ENCODE data around the gene SLCO2A1. TPM values are rescaled to one million over a fixed set of nuclear protein-coding genes. Genes with fewer than 3 reads are reported as not detected.

Gene SLCO2A1
- total and polyA plus RNA-seq, 4 donors = 1.8 to 13.2 (median 8.1) TPM

DNA sequence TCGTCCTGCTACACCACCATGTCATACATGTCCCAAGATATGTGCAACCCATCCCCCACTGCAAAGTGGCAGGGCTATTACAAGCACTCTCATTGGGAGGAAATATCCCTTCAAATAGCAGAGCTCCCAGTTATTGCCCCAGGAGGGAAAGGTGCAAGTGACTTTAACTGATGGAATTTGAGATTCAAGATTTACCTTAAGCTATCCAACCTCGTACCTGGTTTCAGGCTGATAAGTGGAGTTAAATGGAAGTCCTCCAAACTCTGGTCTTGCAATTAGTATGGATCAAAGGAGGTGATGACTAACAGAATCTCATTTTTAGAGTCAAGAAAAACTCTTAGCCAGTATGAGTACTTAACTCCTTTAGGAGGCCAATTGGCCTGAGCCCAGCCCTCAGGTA is 2.1 kb downstream of the SLCO2A1 start:
- H3K27me3 ChIP-seq (ENCODE audit: control insufficient read depth, insufficient read depth, low read length) = peaks cover 23% of the 10 kb centered on the region
- no peak for DNase-seq (ENCODE audit: low read depth in 4 of 6, low spot score in 6 of 6)

DNA sequence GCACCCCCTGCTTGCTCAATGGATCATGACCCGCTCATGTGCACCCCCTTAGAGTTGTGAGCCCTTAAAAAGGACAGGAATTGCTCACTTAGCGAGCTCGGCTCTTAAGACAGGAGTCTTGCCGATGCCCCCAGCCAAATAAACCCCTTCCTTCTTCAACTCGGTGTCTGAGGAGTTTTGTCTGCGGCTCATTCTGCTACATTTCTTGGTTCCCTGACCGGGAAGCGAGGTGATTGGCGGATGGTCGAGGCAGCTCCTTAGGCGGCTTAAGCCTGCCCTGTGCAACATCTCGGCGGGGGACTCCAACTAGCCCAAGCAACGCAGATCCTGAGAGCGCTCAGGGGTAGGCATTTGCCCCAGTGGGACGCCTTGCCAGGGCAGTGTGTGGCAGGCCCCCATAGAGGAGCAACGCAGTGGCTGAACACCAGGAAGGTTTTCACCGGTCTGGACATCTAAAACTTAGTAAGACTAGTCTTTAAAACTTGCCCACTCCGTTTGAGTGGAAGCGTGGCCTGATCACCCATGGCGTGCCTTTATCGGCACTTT is 9.5 kb downstream of the SLCO2A1 start:
- no peaks in the 10 kb centered on the region for H3K9me3 ChIP-seq (ENCODE audit: control insufficient read depth, insufficient read depth, low read length)
- WGBS (ENCODE audit: insufficient coverage) = 96% methylated on average over 21 of the region's 22 CpGs
- no peak for DNase-seq (ENCODE audit: low read depth in 4 of 6, low spot score in 6 of 6)

More for the DNA sequence above, 2.1 kb downstream of the SLCO2A1 start:
- Histone ChIP-seq H3K4me3 (ENCODE audit: low read depth, low read length) (no peak overlapping the region), H3K9me3 (ENCODE audit: control insufficient read depth, insufficient read depth, low read length) (no peaks in the 10 kb centered on the region), H3K27ac (ENCODE audit: low read depth, low read length) (no peak overlapping the region), H3K4me1 (ENCODE audit: control insufficient read depth, insufficient read depth, low read length) (peaks cover 13% of the 10 kb centered on the region), H3K36me3 (ENCODE audit: control insufficient read depth, insufficient read depth, low read length) (no peaks in the 10 kb centered on the region)
- 60% methylated on average over 1 of the region's 2 CpGs for WGBS (ENCODE audit: insufficient coverage)

DNA sequence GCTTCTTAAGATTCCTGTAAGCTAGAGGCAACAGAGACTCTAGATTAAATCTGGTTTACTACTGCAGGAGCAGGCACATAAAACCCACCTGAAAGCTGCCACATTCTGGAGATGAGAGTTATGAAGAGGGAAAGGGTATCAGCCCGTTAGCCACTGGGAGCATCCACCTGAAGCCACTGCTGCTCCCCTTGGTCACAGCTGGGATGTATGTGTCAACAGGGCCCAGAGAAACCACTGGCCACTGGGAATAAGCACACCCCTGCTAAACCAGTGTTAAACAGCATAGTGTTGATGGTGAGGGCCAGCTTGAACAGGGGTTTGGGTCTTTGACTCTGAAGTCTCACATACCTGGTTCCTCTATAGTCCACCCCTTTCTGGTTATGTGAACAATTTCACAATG is 10.9 kb downstream of the SLCO2A1 start:
- no peak overlapping the region for H3K4me3 ChIP-seq (ENCODE audit: low read depth, low read length)
- 100% methylated on average over 1 of the region's 1 CpG for WGBS (ENCODE audit: insufficient coverage)

More for the DNA sequence above, 9.5 kb downstream of the SLCO2A1 start:
- H3K4me3 ChIP-seq (ENCODE audit: low read depth, low read length) = no peak overlapping the region
- no peaks in the 10 kb centered on the region for H3K4me1 ChIP-seq (ENCODE audit: control insufficient read depth, insufficient read depth, low read length)
- H3K27me3 ChIP-seq (ENCODE audit: control insufficient read depth, insufficient read depth, low read length) = no peaks in the 10 kb centered on the region
- H3K36me3 ChIP-seq (ENCODE audit: control insufficient read depth, insufficient read depth, low read length) = no peaks in the 10 kb centered on the region
- no peak overlapping the region for H3K27ac ChIP-seq (ENCODE audit: low read depth, low read length)

DNA sequence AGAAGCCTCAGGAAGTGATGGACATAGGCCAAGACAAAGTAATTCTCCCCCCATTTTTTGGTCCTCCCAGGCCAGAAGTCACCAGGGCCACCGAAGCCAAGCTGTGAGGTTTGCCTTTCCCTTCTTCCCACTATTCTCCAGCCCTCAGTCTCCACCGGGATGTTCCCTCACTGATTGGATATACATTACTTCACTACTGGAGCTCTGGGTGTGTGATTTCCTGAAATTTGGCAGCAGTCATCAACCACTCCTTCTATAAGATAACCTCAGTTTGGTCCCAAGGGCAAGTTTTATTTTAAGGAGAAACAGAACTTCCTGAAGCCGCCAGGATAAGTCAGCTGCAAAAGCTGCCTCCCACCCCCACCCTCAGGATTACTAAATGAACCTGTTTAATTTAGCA is 11.3 kb downstream of the SLCO2A1 start:
- Histone ChIP-seq H3K36me3 (ENCODE audit: control insufficient read depth, insufficient read depth, low read length) (no peaks in the 10 kb centered on the region), H3K27ac (ENCODE audit: low read depth, low read length) (no peak overlapping the region), H3K27me3 (ENCODE audit: control insufficient read depth, insufficient read depth, low read length) (no peaks in the 10 kb centered on the region), H3K4me3 (ENCODE audit: low read depth, low read length) (no peak overlapping the region), H3K4me1 (ENCODE audit: control insufficient read depth, insufficient read depth, low read length) (no peaks in the 10 kb centered on the region), H3K9me3 (ENCODE audit: control insufficient read depth, insufficient read depth, low read length) (no peaks in the 10 kb centered on the region)
- 63% methylated on average over 1 of the region's 3 CpGs for WGBS (ENCODE audit: insufficient coverage)
- peak in 1 of 6 donors; percentile 43 for DNase-seq (ENCODE audit: low read depth in 4 of 6, low spot score in 6 of 6)

More for the DNA sequence above, 10.9 kb downstream of the SLCO2A1 start:
- Histone ChIP-seq H3K4me1 (ENCODE audit: control insufficient read depth, insufficient read depth, low read length) (no peaks in the 10 kb centered on the region), H3K36me3 (ENCODE audit: control insufficient read depth, insufficient read depth, low read length) (no peaks in the 10 kb centered on the region), H3K27ac (ENCODE audit: low read depth, low read length) (no peak overlapping the region), H3K27me3 (ENCODE audit: control insufficient read depth, insufficient read depth, low read length) (no peaks in the 10 kb centered on the region), H3K9me3 (ENCODE audit: control insufficient read depth, insufficient read depth, low read length) (no peaks in the 10 kb centered on the region)
- DNase-seq (ENCODE audit: low read depth in 4 of 6, low spot score in 6 of 6) = no peak

DNA sequence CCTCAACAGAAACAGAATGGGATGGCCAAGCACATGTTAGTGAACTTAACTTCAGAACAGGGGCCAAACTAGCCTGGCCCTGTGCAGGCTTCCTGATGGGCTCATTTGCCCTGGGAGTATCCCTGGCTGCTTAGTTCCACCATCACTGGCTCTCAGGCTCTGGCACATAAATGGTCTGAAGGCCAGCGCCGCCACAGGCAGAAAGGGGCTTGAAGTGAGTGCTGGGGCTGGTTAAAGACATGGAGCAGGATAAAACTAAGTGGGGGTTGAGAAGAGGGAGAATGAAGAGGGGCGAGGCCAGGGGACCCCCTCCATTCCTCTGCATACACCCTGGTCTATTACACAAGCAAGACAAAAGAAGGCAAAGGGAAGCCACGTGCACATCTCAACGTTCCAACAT is 12.2 kb downstream of the SLCO2A1 start:
- H3K9me3 ChIP-seq (ENCODE audit: control insufficient read depth, insufficient read depth, low read length) = no peaks in the 10 kb centered on the region
- H3K4me3 ChIP-seq (ENCODE audit: low read depth, low read length) = no peak overlapping the region
- H3K27ac ChIP-seq (ENCODE audit: low read depth, low read length) = no peak overlapping the region
- no peaks in the 10 kb centered on the region for H3K4me1 ChIP-seq (ENCODE audit: control insufficient read depth, insufficient read depth, low read length)
- no peak for DNase-seq (ENCODE audit: low read depth in 4 of 6, low spot score in 6 of 6)
- H3K36me3 ChIP-seq (ENCODE audit: control insufficient read depth, insufficient read depth, low read length) = no peaks in the 10 kb centered on the region
- no peaks in the 10 kb centered on the region for H3K27me3 ChIP-seq (ENCODE audit: control insufficient read depth, insufficient read depth, low read length)
- no CpG with 5 or more reads among the region's 5 CpGs for WGBS (ENCODE audit: insufficient coverage)

DNA sequence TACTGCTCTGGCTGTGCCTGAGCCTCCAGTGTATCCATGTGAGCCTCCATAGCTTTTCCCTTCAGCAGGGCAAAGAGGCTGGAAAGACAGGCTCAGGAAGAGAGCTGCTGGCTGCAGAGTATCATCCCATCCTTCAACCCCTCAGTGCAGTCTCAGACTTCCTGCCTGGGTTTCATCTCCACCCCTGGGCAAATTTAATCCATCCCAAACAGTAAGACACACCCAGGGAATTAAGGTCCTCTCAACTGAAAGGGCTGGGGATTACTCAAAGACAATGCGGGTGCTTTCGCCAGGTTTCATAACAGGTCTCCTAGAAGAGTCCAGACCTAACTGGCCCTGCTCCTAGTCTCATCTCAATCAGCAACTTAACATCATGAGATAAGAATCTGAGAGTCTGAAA is 15.5 kb downstream of the SLCO2A1 start:
- H3K4me1 ChIP-seq (ENCODE audit: control insufficient read depth, insufficient read depth, low read length) = no peaks in the 10 kb centered on the region
- H3K9me3 ChIP-seq (ENCODE audit: control insufficient read depth, insufficient read depth, low read length) = no peaks in the 10 kb centered on the region
- no peaks in the 10 kb centered on the region for H3K27me3 ChIP-seq (ENCODE audit: control insufficient read depth, insufficient read depth, low read length)
- no peaks in the 10 kb centered on the region for H3K36me3 ChIP-seq (ENCODE audit: control insufficient read depth, insufficient read depth, low read length)
- DNase-seq (ENCODE audit: low read depth in 4 of 6, low spot score in 6 of 6) = no peak
- WGBS (ENCODE audit: insufficient coverage) = 100% methylated on average over 2 of the region's 2 CpGs
- no peak overlapping the region for H3K4me3 ChIP-seq (ENCODE audit: low read depth, low read length)
- no peak overlapping the region for H3K27ac ChIP-seq (ENCODE audit: low read depth, low read length)

DNA sequence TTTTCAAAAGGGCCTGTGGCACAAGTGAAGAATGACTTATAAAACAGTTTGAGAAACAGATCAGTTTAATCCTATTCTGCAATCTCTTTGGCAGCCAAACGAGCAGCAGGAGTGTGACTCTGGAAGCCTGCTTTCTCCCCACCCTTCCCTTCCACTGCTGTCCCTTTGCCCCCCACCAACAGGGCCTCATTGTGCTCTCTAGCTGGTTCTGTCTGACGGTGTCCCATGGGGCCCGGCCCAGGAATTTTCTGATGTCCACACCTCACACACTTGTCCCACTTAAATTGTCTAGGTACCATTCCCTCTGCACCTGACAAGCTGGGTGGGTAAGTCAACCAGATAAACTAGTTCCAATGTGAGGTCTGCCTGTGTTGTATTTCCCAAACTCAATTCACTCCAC is 16.4 kb downstream of the SLCO2A1 start:
- Histone ChIP-seq H3K36me3 (ENCODE audit: control insufficient read depth, insufficient read depth, low read length) (no peaks in the 10 kb centered on the region), H3K4me3 (ENCODE audit: low read depth, low read length) (no peak overlapping the region), H3K27ac (ENCODE audit: low read depth, low read length) (no peak overlapping the region), H3K9me3 (ENCODE audit: control insufficient read depth, insufficient read depth, low read length) (no peaks in the 10 kb centered on the region), H3K27me3 (ENCODE audit: control insufficient read depth, insufficient read depth, low read length) (no peaks in the 10 kb centered on the region), H3K4me1 (ENCODE audit: control insufficient read depth, insufficient read depth, low read length) (no peaks in the 10 kb centered on the region)
- 60% methylated on average over 3 of the region's 3 CpGs for WGBS (ENCODE audit: insufficient coverage)
- DNase-seq (ENCODE audit: low read depth in 4 of 6, low spot score in 6 of 6) = no peak

DNA sequence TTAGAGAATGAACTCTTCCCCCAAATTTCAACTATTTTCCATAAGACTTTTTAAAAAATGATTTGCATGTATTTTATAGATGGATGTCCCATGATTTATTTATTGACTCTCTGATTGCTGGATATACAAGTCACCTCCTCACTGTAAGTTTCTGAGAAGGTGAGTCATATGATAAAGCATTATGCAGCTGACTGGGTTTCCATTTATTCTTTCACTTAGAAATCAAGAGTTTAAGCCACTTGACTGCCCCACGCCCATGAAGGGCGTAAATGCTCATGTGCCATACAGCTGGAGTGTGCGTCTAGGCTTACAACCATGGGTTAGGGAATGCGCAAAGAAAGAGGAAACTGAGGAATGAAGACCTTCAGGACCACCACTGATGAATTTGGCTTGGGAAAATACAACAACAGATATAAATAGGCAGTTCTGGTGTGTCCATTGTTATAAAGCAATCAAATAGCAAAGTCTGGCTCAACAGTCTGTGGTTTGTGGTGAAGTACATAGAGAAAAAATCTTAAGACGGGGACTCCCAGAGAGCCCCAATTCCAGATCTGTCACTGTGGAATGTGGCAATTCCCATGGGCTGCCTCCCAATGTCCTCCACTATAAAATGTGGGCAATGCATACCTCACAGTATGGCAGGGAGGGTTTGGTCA is 20.3 kb downstream of the SLCO2A1 start:
- no peak for DNase-seq (ENCODE audit: low read depth in 4 of 6, low spot score in 6 of 6)
- Histone ChIP-seq H3K27ac (ENCODE audit: low read depth, low read length) (no peak overlapping the region), H3K36me3 (ENCODE audit: control insufficient read depth, insufficient read depth, low read length) (no peaks in the 10 kb centered on the region), H3K27me3 (ENCODE audit: control insufficient read depth, insufficient read depth, low read length) (no peaks in the 10 kb centered on the region), H3K4me1 (ENCODE audit: control insufficient read depth, insufficient read depth, low read length) (no peaks in the 10 kb centered on the region), H3K9me3 (ENCODE audit: control insufficient read depth, insufficient read depth, low read length) (no peaks in the 10 kb centered on the region), H3K4me3 (ENCODE audit: low read depth, low read length) (no peak overlapping the region)
- WGBS (ENCODE audit: insufficient coverage) = no CpG with 5 or more reads among the region's 5 CpGs

DNA sequence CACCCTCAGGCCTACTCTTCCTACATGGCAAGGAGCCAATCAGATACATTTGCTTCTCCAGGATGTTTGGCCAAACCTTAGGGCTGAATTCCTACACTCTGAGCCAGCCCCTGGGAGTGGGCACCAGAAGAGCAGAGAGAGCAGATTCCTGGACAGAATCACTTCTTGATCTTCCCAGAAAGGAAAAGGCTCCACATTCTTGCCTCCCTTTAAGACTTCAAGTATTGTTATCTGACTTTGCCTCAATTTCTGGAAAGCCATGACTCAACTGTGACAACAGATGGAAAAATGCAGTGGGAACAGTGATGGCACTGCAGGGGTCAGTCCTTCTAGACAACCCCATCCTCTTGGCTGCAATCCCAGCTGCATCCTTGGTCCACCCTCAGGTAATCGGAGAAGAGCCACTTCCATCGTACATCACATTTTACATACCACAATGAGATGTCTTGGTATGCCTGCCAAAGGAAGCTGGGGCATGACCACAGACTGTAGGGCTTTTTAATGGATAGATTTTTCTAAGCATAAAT is 21.0 kb downstream of the SLCO2A1 start:
- no peaks in the 10 kb centered on the region for H3K9me3 ChIP-seq (ENCODE audit: control insufficient read depth, insufficient read depth, low read length)
- no peak for DNase-seq (ENCODE audit: low read depth in 4 of 6, low spot score in 6 of 6)
- H3K27ac ChIP-seq (ENCODE audit: low read depth, low read length) = no peak overlapping the region
- H3K27me3 ChIP-seq (ENCODE audit: control insufficient read depth, insufficient read depth, low read length) = no peaks in the 10 kb centered on the region
- H3K4me3 ChIP-seq (ENCODE audit: low read depth, low read length) = no peak overlapping the region
- H3K36me3 ChIP-seq (ENCODE audit: control insufficient read depth, insufficient read depth, low read length) = no peaks in the 10 kb centered on the region
- no CpG with 5 or more reads among the region's 2 CpGs for WGBS (ENCODE audit: insufficient coverage)
- H3K4me1 ChIP-seq (ENCODE audit: control insufficient read depth, insufficient read depth, low read length) = no peaks in the 10 kb centered on the region

DNA sequence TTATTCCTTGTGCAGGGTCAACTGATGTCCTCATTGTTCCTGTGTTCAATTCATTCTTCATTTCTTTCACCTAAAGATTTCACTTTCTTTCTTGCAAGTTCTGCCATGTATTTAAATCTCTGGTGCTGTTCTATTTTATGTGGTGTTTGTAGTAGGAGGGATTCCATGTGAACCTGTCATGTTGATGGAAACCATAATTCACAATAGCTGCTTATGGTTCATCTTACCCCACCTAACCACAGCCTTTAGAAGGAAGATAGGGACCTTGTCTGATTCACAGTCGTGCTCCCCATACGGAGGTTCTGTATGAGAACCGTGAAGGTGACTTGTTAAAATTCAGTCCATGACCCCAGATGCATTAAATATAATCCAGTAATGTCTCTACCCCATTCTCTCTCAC is 21.9 kb downstream of the SLCO2A1 start:
- peaks cover 2% of the 10 kb centered on the region for H3K9me3 ChIP-seq (ENCODE audit: control insufficient read depth, insufficient read depth, low read length)
- no peaks in the 10 kb centered on the region for H3K4me1 ChIP-seq (ENCODE audit: control insufficient read depth, insufficient read depth, low read length)
- H3K4me3 ChIP-seq (ENCODE audit: low read depth, low read length) = no peak overlapping the region
- no peak overlapping the region for H3K27ac ChIP-seq (ENCODE audit: low read depth, low read length)
- H3K36me3 ChIP-seq (ENCODE audit: control insufficient read depth, insufficient read depth, low read length) = no peaks in the 10 kb centered on the region
- no peaks in the 10 kb centered on the region for H3K27me3 ChIP-seq (ENCODE audit: control insufficient read depth, insufficient read depth, low read length)
- WGBS (ENCODE audit: insufficient coverage) = no CpG with 5 or more reads among the region's 3 CpGs
- DNase-seq (ENCODE audit: low read depth in 4 of 6, low spot score in 6 of 6) = no peak
